ENCODE measurements around the gene TRPM3. TPM values are rescaled to one million over a fixed set of nuclear protein-coding genes. Genes with fewer than 3 reads are reported as not detected.
A peak's percentile ranks its signal among the peaks of the same experiment; 100 is the strongest.

TRPM3 gene
- total RNA-seq, 1 donor, result under 0.01 TPM

DNA sequence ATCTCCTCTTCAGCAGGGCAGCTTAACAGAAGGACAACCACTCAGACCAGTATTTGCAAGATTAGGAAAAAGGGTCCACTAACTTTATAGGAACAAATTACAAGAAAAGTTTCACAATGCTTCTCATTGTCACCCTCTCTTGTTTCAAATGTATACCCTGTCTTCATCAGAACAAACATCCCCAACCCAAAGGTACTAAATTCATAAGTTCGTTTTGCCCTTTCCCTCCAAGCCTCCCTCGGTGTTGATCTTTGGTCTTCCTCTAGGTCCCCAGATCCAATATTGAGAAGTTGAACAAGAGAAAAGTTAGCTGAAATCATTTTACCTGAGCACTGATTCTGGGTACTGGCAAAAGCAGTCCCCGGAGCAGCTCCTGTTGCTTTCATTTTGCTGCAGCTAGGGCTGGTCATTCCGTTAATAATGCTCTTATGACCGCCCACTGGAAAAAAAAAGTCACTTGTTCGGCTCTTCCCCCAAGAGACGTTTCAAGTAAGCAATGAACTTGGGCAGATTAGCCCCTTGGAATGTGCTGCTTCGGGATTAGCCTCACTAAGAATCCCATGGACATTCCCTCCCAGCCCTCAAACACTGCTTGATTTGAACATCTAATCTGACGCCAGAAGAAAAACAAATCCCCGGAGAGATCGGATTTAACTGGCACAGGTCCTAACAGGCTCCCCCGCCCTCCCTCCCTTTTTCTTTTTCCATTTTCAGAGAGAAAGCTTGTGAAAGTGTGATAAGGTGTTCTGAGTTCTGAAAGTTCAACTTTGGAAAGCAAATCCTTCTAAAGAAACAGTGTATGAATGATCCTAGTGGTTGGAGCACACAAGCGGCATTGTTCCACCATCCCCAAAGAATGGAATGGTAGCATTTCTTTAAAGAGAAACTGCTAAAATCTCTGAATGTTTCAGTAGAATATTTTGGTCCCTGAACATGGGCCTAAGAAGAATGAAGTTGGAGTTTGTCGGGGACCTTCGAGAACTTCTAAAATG, 252.5 kb downstream of the TRPM3 start:
- peak overlapping the region; percentile 47 for H3K4me3 ChIP-seq (ENCODE audit: low read depth, low read length)
- peak; percentile 24 for DNase-seq (ENCODE audit: low read depth)
- no peak for TF ChIP-seq CTCF (IDR thresholded peaks at IDR 0.05; ENCODE audit: insufficient read depth, low read depth, low read length)

GRCh38 chr9:70868041-70868440, 253.4 kb downstream of the TRPM3 start:
- H3K4me3 ChIP-seq (ENCODE audit: low read depth, low read length), result no peak overlapping the region
- TF ChIP-seq CTCF (IDR thresholded peaks at IDR 0.05; ENCODE audit: insufficient read depth, low read depth, low read length), result no peak
- no peak for DNase-seq (ENCODE audit: low read depth)

- no peak for DNase-seq (ENCODE audit: low read depth)
- TF ChIP-seq CTCF (IDR thresholded peaks at IDR 0.05; ENCODE audit: insufficient read depth, low read depth, low read length), result no peak
- no peak overlapping the region for H3K4me3 ChIP-seq (ENCODE audit: low read depth, low read length)
Observed at GRCh38 chr9:70865471-70865870, 255.9 kb downstream of the TRPM3 start.

DNA sequence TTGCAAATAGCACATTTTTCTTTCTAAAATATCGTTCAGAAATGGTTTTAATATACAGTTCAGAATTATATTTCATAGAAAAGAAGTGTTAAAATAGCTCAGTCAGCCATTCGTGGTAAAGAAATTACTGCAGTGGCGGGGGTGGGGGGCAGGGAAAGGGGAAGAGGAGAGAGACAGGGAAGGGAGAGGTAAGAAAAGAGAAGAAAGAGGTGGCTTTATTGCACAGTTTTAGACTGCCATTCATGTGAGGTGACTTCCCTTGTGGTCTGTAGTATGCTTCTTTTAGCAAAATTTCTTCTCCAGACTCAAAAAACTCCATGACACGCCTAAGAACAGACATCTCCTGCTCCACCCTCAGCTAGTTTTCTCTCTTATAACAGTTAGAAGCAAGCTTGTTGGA, 259.6 kb downstream of the TRPM3 start:
- no peak for DNase-seq (ENCODE audit: low read depth)
- TF ChIP-seq CTCF (IDR thresholded peaks at IDR 0.05; ENCODE audit: insufficient read depth, low read depth, low read length), result no peak
- H3K4me3 ChIP-seq (ENCODE audit: low read depth, low read length), result no peak overlapping the region

GRCh38 chr9:70861376-70861775, 260.0 kb downstream of the TRPM3 start:
- no peak for TF ChIP-seq CTCF (IDR thresholded peaks at IDR 0.05; ENCODE audit: insufficient read depth, low read depth, low read length)
- no peak for DNase-seq (ENCODE audit: low read depth)
- H3K4me3 ChIP-seq (ENCODE audit: low read depth, low read length), result no peak overlapping the region

DNA sequence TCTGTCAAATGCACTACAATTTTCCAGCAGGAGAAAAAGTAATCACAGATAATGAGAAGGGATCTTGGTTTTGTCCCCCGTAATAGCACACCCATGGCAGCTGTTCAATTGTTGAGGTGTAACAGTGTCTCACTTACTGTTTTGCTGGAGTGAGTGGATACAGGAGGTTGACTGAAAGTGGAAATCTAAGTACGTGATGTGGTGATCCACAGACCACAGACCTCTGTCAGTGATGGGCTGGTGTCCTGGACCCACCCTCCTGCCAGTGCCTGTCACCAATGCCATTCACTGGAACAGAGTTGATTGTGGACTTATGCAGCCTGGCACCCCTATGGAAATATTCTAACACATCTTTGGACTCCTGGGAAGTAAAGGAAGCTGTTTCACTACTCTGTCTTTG, 261.7 kb downstream of the TRPM3 start:
- no peak overlapping the region for H3K4me3 ChIP-seq (ENCODE audit: low read depth, low read length)
- TF ChIP-seq CTCF (IDR thresholded peaks at IDR 0.05; ENCODE audit: insufficient read depth, low read depth, low read length), result no peak
- no peak for DNase-seq (ENCODE audit: low read depth)

All from fibroblast of villous mesenchyme (primary cell).